ENCODE data around the gene KCNIP1. TPM values are rescaled to one million over a fixed set of nuclear protein-coding genes. Genes with fewer than 3 reads are reported as not detected.
"Not testable (repeated sequence)": the region's sequence is repeated elsewhere in the genome, so short reads cannot be mapped to it uniquely, and the experiment has no call there.

Gene KCNIP1
- total RNA-seq, 2 experiments from 2014 or later: not detected

DNA sequence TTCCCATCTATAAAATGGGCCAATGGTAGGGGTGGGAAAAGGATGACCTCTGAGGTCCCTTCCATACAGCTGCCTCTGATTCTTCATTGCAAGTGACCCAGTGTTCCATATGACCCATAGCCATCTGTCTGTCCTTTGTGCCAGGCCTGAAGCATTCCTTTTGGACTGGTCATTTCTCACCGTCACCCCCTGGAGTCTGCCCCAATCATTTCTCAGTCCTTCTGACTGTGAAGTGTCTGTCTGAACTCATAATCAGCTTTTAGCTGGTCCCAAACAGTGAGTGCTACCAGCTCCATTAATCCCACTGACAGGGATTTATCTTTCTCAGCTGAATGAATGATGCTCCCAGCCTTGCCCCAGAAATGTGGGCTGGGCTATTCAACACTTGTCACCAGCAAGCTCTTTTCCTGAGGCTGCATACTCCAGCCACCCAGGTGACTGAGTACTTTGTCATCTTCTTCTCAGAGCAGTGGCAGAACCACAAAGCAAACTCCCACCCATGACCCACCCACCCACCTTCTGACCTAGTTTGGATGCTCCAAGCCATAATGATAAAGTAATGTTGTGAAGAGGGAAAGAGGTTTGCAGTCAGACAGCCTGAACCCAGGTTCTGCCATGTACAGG, 37.4 kb downstream of the KCNIP1 start:
- ATAC-seq (no peak), DNase-seq (no peak)
- CTCF ChIA-PET: interaction anchor here (0.5 kb wide), 1 partner anchor 508 kb away, joined by 3 read pairs; no protein-coding TSS in a partner anchor
- H3K4me3 Mint-ChIP-seq: no peak overlapping the region
- peaks cover 5% of the 10 kb centered on the region for H3K9me3 Mint-ChIP-seq (ENCODE audit: low read depth)
- no peaks in the 10 kb centered on the region for H3K4me1 Mint-ChIP-seq
- no peaks in the 10 kb centered on the region for H3K36me3 Mint-ChIP-seq
- no peak overlapping the region for H3K27ac Mint-ChIP-seq
- H3K27me3 Mint-ChIP-seq: peaks cover 40% of the 10 kb centered on the region

DNA sequence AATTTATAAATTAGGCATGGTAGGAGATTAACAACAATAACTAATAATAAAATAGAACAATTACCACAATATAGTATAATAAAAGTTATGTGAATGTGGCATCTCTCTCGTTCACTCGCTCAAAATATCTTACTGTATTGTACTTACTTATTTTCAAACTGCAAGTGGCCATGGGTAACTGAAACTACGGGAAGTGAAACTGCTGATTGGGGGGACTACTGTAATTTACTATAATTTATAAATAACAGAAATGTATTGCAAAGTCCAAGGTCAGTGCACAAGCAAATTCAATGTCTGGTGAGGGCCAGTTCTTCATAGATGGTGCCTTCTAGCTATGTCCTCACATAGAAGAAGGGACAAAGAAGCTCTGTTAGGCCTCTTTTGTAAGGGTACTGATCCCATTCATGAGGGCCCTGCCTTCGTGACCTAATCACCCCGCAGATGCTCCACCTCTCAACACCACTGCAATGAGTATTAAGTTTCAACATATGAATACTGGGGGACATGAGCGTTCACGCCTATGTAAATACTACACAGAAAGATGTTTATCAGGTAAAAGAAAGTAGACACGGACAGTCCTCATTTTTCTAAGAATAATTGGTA, 39.0 kb downstream of the KCNIP1 start:
- H3K4me1 Mint-ChIP-seq: no peaks in the 10 kb centered on the region
- DNase-seq (no peak), ATAC-seq (no peak)
- no peak overlapping the region for H3K27ac Mint-ChIP-seq
- H3K27me3 Mint-ChIP-seq: peaks cover 41% of the 10 kb centered on the region
- no peak overlapping the region for H3K4me3 Mint-ChIP-seq
- H3K9me3 Mint-ChIP-seq (ENCODE audit: low read depth): peaks cover 5% of the 10 kb centered on the region
- CTCF ChIA-PET: no interaction called here
- no peaks in the 10 kb centered on the region for H3K36me3 Mint-ChIP-seq

GRCh38 chr5:170545313-170545712, 41.5 kb downstream of the KCNIP1 start:
- ATAC-seq (no peak), DNase-seq (no peak)
- Mint-ChIP-seq H3K27ac (no peak overlapping the region), H3K27me3 (peaks cover 29% of the 10 kb centered on the region), H3K4me3 (no peak overlapping the region), H3K9me3 (ENCODE audit: low read depth) (peaks cover 5% of the 10 kb centered on the region), H3K36me3 (no peaks in the 10 kb centered on the region), H3K4me1 (no peaks in the 10 kb centered on the region)
- CTCF ChIA-PET: no interaction called here

- no peak for DNase-seq
- CTCF ChIA-PET: no interaction called here
- no peak for ATAC-seq
- Mint-ChIP-seq H3K27me3 (peaks cover 29% of the 10 kb centered on the region), H3K27ac (no peak overlapping the region), H3K9me3 (ENCODE audit: low read depth) (peaks cover 5% of the 10 kb centered on the region), H3K4me3 (no peak overlapping the region), H3K36me3 (no peaks in the 10 kb centered on the region), H3K4me1 (no peaks in the 10 kb centered on the region)
These were observed 42.0 kb downstream of the KCNIP1 start for GRCh38 chr5:170545811-170546210.

DNA sequence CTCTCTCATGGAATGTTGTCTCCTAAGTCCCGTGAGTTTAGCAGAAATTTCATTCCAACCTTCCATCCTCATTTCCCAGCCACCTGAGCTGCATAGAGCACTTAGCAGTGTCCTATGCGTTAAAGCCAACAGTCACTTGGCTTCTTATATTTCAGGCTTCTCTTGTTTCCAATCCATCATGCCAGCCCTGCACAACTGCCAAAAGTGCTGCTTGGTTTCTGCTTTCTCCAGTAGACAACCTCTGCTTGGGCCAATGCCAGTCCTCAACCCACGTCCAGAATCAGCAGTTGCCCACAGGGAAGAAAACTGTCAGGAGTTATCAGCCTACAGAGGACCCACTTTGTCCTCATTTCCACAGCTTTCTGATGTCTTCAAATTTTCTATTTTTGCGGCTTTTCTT, 42.5 kb downstream of the KCNIP1 start:
- Mint-ChIP-seq H3K9me3 (ENCODE audit: low read depth) (peaks cover 5% of the 10 kb centered on the region), H3K4me3 (no peak overlapping the region), H3K4me1 (no peaks in the 10 kb centered on the region), H3K27me3 (peaks cover 29% of the 10 kb centered on the region), H3K36me3 (no peaks in the 10 kb centered on the region), H3K27ac (no peak overlapping the region)
- ATAC-seq (no peak), DNase-seq (no peak)
- CTCF ChIA-PET: no interaction called here

DNA sequence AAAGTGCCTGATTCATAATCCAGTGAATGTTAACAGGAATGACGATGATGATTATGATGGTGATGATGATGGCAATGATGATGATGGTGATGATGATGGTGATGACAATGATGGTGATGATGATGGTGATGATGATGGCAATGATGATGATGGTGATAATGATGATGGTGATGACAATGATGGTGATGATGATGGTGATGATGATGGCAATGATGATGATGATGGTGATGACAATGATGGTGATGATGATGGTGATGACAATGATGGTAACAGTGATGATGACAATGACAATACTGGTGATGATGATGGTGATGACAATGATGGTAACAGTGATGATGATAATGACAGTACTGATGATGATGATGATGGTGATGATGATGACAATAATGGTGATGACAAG, 46.6 kb downstream of the KCNIP1 start:
- DNase-seq; H3K4me3 Mint-ChIP-seq; H3K36me3 Mint-ChIP-seq; H3K27ac Mint-ChIP-seq; CTCF ChIA-PET; H3K9me3 Mint-ChIP-seq (ENCODE audit: low read depth); ATAC-seq; H3K4me1 Mint-ChIP-seq: not testable (repeated sequence)
- H3K27me3 Mint-ChIP-seq: peaks cover 24% of the 10 kb centered on the region

DNA sequence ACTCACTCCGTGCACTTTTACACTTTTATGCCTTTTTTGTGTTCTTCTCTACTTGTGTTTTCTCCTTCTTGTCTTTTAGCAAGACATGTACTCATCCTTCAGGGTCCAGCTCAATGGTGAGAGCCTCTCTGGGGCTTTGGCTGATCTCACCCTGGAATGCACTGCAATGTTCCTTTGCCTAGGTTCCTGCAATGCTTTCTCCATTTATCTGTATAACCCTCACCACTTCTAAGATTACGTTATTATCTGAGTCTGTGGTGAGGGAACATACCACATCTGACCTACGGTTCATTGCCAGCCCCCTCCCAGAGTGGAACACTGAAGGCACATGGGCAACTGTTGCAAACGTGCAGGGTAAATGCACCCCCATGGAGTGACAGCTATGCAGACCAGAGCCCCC, 47.3 kb downstream of the KCNIP1 start:
- Mint-ChIP-seq H3K9me3 (ENCODE audit: low read depth) (no peaks in the 10 kb centered on the region), H3K4me3 (no peak overlapping the region), H3K4me1 (no peaks in the 10 kb centered on the region), H3K36me3 (no peaks in the 10 kb centered on the region), H3K27me3 (peaks cover 21% of the 10 kb centered on the region), H3K27ac (no peak overlapping the region)
- no peak for ATAC-seq
- DNase-seq: no peak
- CTCF ChIA-PET: no interaction called here

GRCh38 chr5:170551622-170552021, 47.8 kb downstream of the KCNIP1 start:
- Mint-ChIP-seq H3K9me3 (ENCODE audit: low read depth) (no peaks in the 10 kb centered on the region), H3K36me3 (no peaks in the 10 kb centered on the region), H3K4me3 (no peak overlapping the region), H3K4me1 (no peaks in the 10 kb centered on the region), H3K27ac (no peak overlapping the region), H3K27me3 (peaks cover 20% of the 10 kb centered on the region)
- CTCF ChIA-PET: no interaction called here
- no peak for DNase-seq
- ATAC-seq: no peak

- Mint-ChIP-seq H3K36me3 (no peaks in the 10 kb centered on the region), H3K27me3 (peaks cover 22% of the 10 kb centered on the region), H3K27ac (no peak overlapping the region), H3K4me3 (no peak overlapping the region), H3K4me1 (no peaks in the 10 kb centered on the region), H3K9me3 (ENCODE audit: low read depth) (no peaks in the 10 kb centered on the region)
- CTCF ChIA-PET: interaction anchor here (1.0 kb wide), 1 partner anchor 44 kb away, joined by 3 read pairs; no protein-coding TSS in a partner anchor
- ATAC-seq: no peak
- DNase-seq: no peak
These were observed 48.8 kb downstream of the KCNIP1 start for GRCh38 chr5:170552621-170553115.

DNA sequence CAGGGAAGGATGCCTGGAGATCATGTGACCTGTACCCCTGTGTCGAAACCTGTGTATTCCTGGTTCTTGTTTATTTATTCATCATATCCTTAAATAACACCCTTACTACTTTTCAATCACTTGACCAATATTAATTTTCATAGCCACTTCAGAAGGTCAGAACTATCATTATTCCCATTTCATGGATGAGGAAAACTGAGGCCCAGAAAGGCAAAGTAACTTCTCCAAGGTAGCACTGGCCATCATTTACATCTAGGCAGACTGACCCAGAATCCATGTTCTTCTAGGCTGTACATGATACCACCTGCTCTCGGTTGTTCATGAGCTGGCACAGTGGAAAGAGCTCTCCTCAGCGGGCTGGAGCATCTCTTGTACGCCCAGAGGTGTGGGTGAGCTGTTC, 49.4 kb downstream of the KCNIP1 start:
- Mint-ChIP-seq H3K4me3 (no peak overlapping the region), H3K27me3 (peaks cover 22% of the 10 kb centered on the region), H3K36me3 (no peaks in the 10 kb centered on the region), H3K4me1 (no peaks in the 10 kb centered on the region), H3K27ac (no peak overlapping the region), H3K9me3 (ENCODE audit: low read depth) (no peaks in the 10 kb centered on the region)
- ATAC-seq (no peak), DNase-seq (no peak)
- CTCF ChIA-PET: interaction anchor here (1.0 kb wide), 1 partner anchor 44 kb away, joined by 3 read pairs; no protein-coding TSS in a partner anchor

DNA sequence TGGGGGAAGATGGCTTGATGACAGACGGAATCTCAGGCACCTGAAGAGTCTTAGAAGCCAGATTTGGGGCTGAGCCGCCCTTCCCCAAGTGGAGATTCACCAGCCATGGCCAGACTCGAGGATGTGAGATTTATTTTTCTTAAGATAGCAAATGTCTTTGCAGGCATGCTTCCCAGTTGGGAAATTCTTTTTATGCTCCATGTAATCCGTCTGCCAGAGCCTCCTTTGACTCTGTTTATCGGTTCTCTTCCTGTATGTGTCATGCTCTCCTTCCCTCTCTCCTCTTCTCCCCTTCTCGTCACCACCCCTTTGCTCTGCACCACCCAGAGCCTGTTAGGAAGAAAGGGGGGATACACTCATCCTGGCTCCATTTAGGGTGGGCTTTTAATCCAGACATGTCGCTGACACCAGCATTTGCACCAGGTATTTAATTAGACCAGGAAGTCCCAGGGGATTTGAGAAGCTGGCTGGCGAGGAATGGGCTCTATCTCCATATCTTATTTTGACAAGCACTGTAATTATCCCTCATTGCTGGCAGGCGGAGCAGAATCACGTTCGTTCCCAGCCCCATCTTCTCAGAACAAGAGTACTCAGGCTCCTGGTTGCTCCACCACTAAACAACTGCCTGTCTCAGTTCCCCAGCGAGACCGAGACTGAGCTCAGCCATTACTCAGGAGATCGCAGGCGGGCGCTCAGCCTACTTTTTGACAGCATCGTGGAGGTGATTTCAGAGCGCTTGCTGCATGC, 50.9 kb downstream of the KCNIP1 start:
- DNase-seq (no peak), ATAC-seq (no peak)
- no peak overlapping the region for H3K27ac Mint-ChIP-seq
- CTCF ChIA-PET: no interaction called here
- peaks cover 36% of the 10 kb centered on the region for H3K27me3 Mint-ChIP-seq
- no peaks in the 10 kb centered on the region for H3K36me3 Mint-ChIP-seq
- H3K4me1 Mint-ChIP-seq: no peaks in the 10 kb centered on the region
- no peaks in the 10 kb centered on the region for H3K9me3 Mint-ChIP-seq (ENCODE audit: low read depth)
- no peak overlapping the region for H3K4me3 Mint-ChIP-seq

DNA sequence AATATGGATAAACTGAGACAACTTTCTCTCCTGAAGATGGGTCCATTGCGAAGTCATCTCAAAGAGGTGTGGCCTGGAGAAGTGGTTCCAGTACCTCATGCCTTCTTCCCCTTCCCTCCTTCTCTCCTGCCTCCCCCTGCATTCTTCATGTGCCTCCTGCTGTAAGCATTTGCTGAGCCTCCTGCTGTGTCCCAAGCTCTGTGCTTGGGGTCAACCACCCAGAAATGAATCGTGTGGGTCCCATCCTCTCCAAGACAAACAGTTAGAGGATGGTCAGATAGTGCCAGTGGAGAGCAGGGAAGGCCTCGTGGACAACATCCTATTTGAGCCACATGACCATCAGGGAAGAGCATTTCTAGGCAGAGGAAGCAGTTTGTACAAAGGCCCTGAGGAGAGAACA, 53.5 kb downstream of the KCNIP1 start:
- no peaks in the 10 kb centered on the region for H3K36me3 Mint-ChIP-seq
- CTCF ChIA-PET: no interaction called here

DNA sequence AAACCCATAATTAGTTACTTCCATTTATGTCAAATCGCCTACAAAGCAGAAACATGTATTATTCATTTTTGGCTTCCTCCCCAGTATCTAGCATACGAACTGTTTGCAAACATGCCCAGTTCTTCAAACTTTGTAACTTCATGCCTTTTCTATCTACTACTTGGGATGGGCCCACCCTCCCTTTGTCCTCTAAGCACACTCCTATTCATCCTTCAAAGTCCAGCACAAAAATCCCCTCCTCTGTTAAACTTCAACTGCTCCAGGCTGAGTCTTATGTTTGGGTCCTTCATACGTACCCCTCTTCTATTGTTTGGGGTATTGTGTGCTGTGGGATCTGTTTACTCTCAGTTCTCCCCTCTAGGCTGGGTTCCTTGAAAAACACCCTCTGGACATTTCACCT, 55.5 kb downstream of the KCNIP1 start:
- Mint-ChIP-seq H3K36me3 (no peaks in the 10 kb centered on the region), H3K4me1 (no peaks in the 10 kb centered on the region), H3K4me3 (no peak overlapping the region), H3K27me3 (peaks cover 63% of the 10 kb centered on the region), H3K27ac (no peak overlapping the region), H3K9me3 (ENCODE audit: low read depth) (no peaks in the 10 kb centered on the region)
- ATAC-seq: no peak
- CTCF ChIA-PET: no interaction called here
- DNase-seq: no peak

More for the DNA sequence above, 53.5 kb downstream of the KCNIP1 start:
- ATAC-seq (no peak), DNase-seq (no peak)
- Mint-ChIP-seq H3K9me3 (ENCODE audit: low read depth) (no peaks in the 10 kb centered on the region), H3K27ac (no peak overlapping the region), H3K4me3 (no peak overlapping the region), H3K27me3 (peaks cover 59% of the 10 kb centered on the region), H3K4me1 (no peaks in the 10 kb centered on the region)

GRCh38 chr5:170560938-170561337, 57.1 kb downstream of the KCNIP1 start:
- CTCF ChIA-PET: no interaction called here
- H3K27me3 Mint-ChIP-seq: peaks cover 67% of the 10 kb centered on the region
- no peaks in the 10 kb centered on the region for H3K4me1 Mint-ChIP-seq
- H3K27ac Mint-ChIP-seq: no peak overlapping the region
- no peaks in the 10 kb centered on the region for H3K9me3 Mint-ChIP-seq (ENCODE audit: low read depth)
- H3K4me3 Mint-ChIP-seq: no peak overlapping the region
- ATAC-seq: no peak
- H3K36me3 Mint-ChIP-seq: no peaks in the 10 kb centered on the region
- DNase-seq: no peak
